Measurements from ENCODE around the gene TRIM66.

Gene TRIM66

DNA sequence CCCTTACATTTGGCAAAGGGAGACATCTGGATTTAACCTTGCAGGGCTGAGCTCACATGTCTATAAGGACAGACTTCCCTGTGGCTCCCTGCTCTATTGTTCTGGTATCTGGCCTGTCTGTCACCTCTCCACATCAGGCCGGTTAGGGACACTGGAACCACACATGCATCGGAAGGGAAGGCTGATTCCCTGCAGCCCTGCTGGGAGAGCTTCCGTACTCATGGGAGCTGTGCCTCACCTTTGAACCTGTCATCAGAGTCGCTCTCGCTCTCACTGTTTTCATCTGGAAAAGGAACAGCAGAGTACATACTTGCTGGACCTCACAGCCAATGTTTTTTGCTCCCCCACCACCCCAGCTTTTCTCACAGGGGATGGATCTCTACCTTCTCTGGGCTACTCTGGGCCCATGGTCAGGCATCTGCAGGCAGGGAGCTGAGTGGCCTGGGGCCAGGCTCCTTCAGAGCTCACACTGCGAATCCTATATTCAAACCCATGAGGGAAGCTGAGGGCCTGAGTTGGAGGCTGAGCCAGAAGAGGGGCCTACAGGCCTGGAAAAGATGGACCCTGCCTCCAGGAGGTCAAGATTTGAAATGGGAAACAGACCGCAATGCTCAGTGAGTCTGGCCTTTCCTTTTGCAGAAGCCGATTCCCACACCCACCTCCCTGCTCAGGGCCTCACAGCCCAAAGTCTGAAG is 31.4 kb upstream of the TRIM66 start:
- no peak for DNase-seq (ENCODE audit: low read depth, low spot score)

- DNase-seq (ENCODE audit: low read depth, low spot score) = no peak
Observed at GRCh38 chr11:8712506-8712905, 30.0 kb upstream of the TRIM66 start.

DNA sequence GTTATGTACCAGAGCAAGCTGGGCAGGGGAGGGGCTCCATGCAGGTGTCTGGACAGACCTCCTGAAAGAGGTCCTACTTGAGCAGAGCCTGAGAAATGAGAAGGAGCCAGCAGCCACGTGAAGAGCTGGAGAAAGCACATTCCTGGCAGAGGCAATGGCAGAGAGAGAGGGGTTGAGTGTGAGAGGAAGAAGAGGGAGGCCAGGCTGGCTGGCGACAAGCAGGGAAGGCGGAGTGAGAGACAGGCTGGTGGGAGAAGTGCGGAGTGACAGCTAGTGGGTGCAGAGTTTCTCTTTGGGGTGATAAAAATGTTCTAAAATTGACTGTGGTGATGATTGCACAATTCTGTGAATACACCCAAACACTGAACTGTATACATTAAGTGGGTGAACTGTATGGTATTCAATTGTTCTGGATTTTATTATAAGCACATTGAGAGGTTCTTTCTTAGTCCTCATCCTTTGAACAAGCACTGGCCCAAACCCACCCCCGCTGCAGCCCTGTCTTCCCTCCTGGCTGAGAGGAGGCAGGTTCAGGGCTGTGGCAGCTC is 29.5 kb upstream of the TRIM66 start:
- no peak for DNase-seq (ENCODE audit: low read depth, low spot score)

DNA sequence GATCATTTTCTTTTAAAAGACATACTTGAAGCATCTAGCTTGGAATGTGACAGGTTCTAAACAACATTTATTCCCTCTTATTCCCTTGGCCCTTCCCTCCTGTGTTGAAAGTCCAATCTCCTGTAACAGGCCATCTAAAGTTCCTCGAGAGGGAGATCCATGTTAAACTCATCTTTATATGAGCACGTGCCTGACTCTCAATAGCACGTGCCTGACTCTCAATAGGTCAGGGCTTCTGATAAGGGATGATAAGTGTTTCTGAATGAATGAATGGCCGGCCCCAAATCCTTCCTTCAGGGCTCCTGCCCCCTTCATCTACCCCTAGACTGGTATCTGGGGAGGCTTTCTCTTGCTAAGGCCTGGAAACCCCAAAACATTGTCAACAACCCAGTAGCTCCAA is 27.3 kb upstream of the TRIM66 start:
- no peak for DNase-seq (ENCODE audit: low read depth, low spot score)

GRCh38 chr11:8709002-8709672 is 26.7 kb upstream of the TRIM66 start:
- no peak for DNase-seq (ENCODE audit: low read depth, low spot score)

GRCh38 chr11:8707541-8708191 is 25.2 kb upstream of the TRIM66 start:
- no peak for DNase-seq (ENCODE audit: low read depth, low spot score)

DNA sequence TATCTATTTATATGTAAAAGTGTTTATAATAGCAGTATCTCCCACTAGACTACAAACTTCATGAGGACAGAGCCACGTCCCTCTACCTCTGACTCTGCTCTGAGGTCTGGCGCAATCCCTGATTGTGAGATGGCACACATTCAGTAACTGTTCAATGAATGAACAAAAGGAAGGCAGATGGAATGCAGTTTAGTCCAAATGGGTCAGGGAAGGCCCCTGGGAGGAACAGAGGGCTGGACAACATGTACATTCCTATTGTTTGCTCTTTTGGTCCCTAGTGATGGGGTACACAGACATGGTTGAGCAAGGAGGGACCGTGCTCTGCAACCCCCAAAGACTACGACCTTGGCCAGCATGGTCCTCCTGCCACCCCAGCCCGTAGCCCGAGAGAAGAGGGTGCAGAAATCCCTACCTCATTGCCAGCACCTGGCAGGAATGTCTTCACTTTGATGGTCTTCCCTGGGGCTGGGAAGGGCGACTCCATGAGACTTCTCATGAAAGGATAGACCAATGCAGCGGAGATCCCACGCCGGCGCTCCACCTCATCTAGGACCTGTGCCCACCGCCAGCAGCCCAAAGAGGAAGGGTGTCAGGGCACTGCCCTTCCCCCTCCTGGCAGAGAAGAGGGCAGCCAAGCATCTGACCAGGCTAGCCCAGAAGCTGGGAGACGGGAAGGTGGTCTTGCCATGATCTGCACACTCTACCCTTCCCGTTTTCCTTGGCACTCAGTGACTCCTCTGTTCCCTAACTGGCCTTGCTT is 24.4 kb upstream of the TRIM66 start:
- DNase-seq (ENCODE audit: low read depth, low spot score) = no peak

GRCh38 chr11:8705146-8705545 is 22.7 kb upstream of the TRIM66 start:
- no peak for DNase-seq (ENCODE audit: low read depth, low spot score)

- no peak for DNase-seq (ENCODE audit: low read depth, low spot score)
Observed at GRCh38 chr11:8704136-8704535, 21.7 kb upstream of the TRIM66 start.

DNA sequence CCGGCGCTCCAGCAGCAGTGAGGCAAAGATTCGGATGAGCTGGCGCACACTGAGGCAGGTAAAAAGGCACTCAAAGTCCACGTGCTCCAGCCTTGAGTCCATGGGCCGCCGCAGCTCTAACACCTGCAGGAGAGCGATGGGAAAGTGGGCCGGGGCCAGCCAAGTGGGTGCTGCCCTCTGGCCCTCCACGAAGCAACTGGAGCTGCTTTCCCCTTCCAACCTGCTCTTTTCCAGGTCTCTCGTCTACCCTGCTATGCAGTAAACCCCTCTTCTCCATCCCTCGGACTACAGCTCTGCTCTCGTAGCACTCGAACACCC is 20.1 kb upstream of the TRIM66 start:
- no peak for DNase-seq (ENCODE audit: low read depth, low spot score)

DNA sequence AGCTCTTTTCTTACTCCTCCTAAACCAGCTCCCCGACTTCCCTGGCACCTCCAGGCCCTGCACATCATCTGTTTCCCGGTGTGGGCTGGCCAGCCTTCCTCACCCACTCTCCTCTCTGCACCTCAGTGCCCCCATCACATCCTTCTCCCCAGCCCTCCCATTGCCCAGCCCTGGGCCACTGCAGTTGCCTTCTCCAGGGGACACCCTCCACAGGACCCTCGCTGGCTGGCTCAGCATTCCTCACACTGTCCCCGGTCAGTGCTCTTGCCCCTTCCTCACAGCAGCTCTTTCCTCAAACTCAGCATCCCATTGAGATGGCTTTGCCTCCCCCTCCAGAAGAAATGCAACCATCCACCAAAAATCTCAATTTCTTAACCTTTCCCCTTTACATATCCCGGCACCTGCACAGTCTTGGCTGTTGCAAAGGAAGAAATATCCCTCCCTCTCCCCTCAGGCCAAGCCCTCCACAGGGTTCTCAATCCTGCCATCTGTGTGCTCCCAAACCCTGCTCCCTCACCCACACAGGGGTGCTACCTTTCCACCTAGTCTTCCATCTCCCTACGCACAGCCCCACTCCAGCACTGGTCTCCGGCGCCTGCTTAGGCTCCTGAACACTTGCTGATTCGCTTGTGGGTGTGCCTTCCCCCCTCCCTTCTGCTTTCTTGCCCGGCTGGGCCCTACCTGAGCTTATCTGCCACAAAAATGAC is 19.6 kb upstream of the TRIM66 start:
- no peak for DNase-seq (ENCODE audit: low read depth, low spot score)

GRCh38 chr11:8699903-8700302 is 17.4 kb upstream of the TRIM66 start:
- no peak for DNase-seq (ENCODE audit: low read depth, low spot score)

GRCh38 chr11:8698917-8699441 is 16.5 kb upstream of the TRIM66 start:
- DNase-seq (ENCODE audit: low read depth, low spot score) = no peak

- DNase-seq (ENCODE audit: low read depth, low spot score) = no peak
Observed at GRCh38 chr11:8698379-8698851, 15.9 kb upstream of the TRIM66 start.

DNA sequence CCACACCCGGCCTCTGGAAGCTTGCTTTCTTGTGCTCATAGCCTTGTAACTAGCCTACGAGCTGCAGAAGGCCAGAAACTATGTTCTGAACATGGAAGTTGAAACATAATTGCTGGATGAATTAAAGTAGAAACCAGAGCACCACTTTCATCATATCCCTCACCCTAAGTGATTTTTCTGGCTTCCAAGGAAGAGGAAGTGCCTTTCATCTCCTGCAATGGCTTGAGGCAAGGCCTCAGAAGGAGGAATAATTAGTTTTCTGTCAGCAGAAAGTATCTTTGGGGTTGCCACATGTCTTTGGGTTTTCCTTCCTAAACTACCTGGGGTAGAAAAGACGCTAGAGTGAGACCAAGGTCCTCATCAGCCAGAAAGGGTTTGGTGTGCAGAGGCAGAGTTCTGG is 14.6 kb upstream of the TRIM66 start:
- DNase-seq (ENCODE audit: low read depth, low spot score) = no peak

GRCh38 chr11:8694137-8694536 is 11.7 kb upstream of the TRIM66 start:
- DNase-seq (ENCODE audit: low read depth, low spot score) = no peak

GRCh38 chr11:8693555-8693954 is 11.1 kb upstream of the TRIM66 start:
- no peak for DNase-seq (ENCODE audit: low read depth, low spot score)

GRCh38 chr11:8693010-8693551 is 10.6 kb upstream of the TRIM66 start:
- no peak for DNase-seq (ENCODE audit: low read depth, low spot score)

DNA sequence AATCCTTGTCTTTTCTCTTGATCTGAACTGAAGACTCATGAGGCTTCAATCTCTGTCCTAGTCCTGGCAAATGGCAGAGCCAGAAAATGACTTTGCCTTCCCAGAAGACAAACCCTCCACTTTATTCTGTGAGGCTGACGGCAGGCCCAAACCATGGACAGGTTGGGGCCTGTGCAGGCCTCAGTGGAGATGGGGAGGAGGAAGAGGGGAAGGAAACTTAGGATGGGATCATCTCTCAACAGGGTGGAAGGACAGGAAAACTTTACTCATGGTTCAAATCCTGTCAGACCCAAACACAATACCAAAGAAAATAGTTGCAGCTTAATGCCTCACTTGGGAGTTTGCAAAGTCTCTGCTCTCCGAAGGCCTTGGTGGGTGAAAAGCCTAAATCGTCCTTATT is 10.0 kb upstream of the TRIM66 start:
- DNase-seq (ENCODE audit: low read depth, low spot score) = no peak

GRCh38 chr11:8691601-8692000 is 9.1 kb upstream of the TRIM66 start:
- no peak for DNase-seq (ENCODE audit: low read depth, low spot score)

All from activated CD4-positive, CD25-positive, alpha-beta regulatory T cell treated with anti-CD3 and anti-CD28 coated beads, Interleukin-2, amount 50 U/mL, for 16 hours (primary cell).